ENCODE measurements around the gene ZFPM1.
"Not testable (repeated sequence)": the region's sequence is repeated elsewhere in the genome, so short reads cannot be mapped to it uniquely, and the experiment has no call there.

The ZFPM1 gene

DNA sequence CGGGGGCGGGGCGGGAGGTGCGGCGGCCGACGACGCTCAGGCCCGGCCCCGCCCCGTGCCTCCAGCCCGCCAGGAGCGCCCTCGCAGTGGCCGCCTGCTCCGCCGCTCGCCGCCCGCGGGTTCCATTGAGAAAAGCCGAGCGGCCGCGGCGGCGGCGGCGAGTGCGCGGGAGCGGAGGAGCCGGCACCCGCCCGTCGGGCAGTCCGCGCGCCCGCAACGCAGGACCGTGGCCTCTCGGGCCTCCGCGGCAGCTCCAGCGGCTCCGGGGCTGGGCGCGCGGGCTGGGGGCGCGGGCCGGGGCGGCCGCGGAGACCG is at the start of gene ZFPM1:
ZFPM1 (plus strand) TSS at position 64 of the 315 bp plus-strand sequence. CDS start 359 bp downstream, outside the sequence.
- DNase-seq: no peak

DNA sequence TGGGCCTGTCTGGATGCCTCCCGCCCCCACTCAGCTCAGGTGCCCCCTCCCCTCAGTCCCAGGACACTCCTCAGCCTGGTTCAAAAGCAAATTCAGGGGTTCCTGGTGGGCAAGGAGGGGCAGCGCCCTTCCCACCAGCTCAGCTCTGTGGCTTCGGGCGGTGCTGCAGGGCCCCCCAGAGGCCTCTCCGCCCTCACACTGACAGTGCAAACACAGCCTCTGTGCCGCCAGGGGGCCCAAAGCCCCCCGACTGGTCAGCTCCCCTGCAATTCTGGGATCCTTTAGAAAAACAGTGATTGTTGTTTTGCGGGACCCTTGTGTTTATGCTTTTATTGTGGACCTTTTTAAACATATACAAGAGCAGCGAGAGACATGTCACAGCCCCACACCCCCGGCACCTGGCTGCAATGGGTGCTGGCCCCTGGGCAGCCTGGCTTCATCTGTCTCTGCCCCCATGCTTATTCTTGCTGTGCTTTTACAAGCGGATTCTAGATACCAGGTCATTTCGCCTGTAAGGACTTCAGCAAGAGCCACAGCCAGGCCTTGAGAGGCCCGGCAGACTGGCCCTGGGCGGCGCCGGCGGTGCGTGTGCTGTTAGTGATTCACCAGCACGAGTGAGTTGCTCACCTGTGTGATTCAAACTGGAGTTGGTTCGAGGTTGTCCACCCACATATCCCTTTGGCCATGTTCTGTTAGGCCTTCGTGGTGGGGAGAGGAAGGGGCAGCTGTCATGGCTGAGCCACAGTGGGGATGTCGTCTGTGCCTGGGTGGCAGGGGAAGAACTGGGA is 49.1 kb upstream of the ZFPM1 start:
- DNase-seq: no peak

DNA sequence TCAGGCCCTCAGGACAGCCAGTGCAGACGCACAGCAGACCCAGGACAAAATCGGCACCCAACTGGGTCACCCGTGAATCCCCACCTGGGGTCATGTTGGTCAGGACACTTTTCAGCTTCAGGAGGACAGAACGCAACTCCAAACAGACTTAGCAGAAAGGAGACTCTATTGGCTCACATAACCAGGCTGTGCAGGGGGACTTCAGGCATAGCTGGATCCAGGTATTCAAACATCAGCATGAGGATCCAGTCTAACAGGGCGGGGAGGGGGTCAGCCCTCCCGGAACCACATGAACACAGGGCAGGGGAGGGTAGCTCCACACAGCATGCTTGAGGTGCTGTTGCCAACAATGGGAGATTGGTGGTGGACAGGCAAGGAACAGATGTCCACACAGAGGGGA is 48.3 kb upstream of the ZFPM1 start:
- no peak for DNase-seq

DNA sequence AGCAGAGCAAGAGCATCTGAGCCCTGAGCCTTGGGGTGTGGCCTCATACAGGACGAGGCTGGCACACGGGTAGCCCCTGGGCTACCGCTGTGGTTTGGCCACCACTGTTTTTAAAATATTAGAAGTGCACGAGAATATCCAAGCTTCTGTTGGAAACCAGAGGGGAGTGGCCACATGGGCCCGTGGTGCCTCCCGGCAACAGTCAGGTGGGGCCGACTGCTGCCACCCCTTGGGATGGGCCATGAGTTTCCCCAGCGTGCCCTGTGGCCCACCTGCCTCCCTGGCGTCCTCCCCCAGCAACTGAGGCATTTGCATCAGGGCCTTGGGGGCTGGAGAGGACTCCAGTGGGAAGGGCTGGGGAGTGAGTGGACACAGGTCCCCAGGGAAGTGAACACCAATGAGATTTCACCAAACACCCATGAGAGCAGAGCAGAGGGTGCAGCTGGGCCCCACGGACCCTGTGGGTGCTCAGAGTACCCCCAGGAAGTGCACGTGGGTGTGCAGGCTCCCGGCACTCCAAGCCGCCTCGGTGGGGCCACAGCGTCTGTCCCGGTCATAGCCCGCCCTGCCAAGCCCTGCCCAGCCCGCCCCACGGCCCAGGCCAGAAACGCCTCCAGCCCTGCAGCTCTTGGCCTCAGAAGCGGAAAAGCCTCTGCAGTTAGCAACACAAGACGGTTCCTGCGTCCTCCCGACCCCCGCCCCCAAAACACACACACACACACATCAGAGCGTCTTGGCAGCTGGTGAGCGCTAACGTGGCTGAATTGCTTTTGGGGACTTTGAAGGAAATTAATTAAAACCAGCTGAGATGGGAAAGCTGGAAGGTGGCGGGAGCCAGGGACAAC is 47.6 kb upstream of the ZFPM1 start:
- no peak for DNase-seq

DNA sequence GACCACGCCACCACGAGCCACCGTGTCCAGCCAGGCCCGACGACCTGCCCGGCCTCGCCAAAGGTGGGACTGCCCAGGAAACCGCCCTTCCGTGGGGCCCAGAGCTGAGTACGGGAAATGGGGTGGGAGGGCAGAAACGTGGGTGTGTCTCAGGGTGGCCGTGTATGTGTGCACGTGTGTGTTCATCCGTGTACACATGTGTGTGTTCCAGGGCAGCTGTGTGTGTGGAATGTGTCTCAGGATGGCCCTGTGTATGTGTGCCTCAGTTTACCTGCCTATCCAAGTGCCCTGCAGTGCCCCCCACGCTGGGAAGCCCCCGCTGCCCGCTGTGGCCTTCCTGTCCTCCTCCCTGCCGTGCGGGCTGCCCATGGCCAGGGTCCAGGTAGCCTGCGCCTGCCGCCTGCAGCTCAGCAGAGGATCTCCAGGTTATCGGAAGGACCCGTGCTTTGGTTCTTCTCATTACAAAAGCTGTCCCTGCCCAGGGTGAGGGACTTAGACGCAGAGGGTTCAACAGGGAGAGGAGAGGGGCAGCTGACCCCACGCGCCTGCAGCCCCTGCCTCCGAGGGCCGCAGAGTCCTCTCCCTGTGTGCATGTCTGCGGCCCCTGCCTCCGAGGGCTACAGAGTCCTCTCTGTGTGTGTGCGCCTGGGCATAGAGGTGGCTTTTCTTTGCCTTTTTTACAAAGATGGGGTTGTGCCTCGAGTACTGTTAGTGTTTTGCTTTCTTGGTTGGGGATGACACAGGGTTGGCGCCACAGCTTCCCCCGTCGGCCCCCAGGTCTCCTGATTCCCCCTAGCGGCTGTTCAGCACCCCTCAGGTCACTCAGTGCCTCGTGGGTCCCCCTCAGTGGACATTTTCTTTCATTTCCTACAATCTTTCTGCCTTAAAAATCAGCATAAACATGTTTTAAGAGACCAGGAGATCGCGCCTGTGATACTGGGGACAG is 46.7 kb upstream of the ZFPM1 start:
- no peak for DNase-seq

DNA sequence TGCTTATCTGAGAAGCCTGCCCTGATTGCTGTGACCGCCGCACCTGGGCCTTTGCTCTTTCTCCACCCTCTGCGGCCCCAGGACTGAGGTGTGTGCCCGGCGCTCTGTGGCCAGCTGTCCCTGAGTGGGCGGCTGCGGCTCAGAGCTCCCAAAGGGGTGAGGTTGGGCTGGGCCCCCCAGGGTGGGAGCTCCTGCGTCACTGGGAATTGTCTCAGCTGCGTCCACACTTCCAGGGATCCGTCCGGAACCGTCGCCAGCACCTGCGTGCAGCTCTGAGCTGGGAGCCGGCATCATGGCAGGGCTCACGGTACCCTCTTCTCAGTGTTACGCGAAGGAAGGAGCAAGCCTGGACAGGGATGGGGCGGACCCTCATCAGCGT is 46.0 kb upstream of the ZFPM1 start:
- no peak for DNase-seq

DNA sequence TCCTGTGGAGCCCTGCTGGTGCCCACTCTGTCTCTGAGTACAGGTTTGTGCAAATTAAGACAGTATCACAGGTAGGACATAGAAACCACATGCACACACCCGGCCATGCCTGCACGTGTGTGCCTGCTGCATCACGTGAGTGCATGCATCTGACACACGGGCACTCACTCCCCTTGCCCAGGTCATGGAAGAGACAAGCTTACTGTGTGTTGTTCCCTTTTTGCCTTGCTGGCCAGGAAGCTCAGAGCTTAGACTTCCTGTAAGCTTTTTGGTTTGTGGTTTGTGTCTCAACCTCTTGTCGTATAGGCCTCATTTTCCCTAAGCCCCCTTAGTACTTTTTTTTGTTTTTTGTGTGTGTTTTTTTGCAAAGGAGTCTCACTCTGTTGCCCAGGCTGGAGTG is 45.3 kb upstream of the ZFPM1 start:
- DNase-seq: no peak

DNA sequence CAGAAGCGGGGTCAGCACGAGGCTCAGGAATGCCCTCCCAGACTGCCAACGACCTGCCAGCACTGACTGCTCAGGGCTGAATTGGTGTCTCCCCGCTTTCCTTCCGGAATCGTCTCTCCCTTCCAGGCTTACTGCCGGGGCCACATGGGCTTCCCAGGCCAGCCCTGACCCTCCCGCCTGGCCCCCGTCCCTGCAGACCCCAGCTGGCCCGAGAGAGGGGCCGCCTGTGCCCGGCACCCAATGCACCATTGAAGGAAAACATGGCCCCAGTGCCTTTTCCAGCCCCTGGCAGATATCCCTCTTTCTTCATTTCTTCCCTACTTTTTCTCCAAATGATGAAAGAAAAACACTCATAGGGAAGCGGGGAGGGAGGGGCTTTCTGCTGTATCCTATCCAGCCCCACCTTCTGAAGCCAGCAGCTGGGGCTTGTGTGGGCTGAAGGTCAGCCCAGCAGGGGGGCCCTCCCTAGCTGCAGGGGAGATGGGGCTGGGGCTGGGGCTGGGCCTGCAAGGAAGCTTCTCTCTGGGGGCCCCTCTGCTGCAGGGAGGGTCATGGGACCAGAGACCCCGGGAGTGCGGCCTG is 44.4 kb upstream of the ZFPM1 start:
- DNase-seq: no peak

DNA sequence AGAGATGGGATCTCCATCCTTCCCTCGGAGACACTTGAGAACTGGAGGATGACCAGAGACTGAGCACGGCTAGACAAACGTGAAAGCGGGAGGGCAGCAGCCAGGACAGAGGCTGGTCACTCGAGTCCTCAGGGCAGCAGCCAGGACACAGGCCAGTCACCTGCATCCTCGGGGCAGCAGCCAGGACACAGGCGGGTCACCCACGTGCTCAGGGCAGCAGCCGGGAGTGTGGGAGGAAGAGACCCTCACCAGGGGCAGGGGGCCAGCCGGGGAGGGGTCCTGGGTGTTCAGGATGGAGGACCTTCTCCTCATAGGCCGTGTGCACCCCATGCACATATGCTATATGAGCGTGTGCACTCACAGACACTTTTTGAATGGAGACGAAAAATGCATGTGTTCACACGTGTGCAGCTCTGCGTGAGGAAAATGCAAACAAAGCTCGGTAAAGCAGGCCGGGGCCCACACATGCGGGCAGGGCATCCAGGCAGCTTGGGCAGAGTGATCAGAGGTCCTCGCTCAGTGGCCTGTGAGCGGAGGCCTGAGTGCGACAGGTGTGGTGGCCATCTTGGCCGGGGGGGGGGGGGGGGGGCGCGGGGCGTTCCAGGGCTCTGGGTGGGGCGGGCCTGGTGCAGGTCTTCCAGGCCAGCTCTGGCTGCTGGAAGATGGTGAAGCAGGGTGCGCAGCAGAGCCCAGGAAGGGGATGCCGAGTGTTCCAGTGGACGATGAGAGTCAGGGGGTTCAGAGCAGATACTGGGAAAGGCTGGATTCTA is 43.6 kb upstream of the ZFPM1 start:
- no peak for DNase-seq

DNA sequence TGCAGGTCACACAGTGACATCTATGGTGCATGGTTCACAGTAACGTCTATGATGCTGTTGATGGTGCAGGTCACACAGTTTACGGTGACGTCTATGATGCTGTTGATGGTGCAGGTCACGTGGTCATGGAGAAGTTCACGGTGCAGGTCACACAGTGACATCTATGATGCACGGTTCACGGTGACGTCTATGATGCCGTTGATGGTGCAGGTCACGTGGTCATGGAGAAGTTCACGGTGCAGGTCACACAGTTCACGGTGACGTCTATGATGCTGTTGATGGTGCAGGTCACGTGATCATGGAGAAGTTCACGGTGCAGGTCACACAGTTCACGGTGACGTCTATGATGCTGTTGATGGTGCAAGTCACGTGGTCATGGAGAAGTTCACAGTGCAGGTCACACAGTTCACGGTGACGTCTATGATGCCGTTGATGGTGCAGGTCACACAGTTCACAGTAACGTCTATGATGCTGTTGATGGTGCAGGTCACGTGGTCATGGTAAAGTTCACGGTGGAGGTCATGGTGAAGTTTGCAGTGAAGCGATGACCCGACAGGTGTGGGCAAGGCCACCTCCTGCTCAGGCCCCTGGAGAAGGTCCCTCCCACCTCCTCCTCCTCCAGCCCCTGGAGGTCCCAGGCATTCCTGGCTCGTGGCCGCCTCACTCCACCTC is 42.6 kb upstream of the ZFPM1 start:
- DNase-seq: not testable (repeated sequence)

DNA sequence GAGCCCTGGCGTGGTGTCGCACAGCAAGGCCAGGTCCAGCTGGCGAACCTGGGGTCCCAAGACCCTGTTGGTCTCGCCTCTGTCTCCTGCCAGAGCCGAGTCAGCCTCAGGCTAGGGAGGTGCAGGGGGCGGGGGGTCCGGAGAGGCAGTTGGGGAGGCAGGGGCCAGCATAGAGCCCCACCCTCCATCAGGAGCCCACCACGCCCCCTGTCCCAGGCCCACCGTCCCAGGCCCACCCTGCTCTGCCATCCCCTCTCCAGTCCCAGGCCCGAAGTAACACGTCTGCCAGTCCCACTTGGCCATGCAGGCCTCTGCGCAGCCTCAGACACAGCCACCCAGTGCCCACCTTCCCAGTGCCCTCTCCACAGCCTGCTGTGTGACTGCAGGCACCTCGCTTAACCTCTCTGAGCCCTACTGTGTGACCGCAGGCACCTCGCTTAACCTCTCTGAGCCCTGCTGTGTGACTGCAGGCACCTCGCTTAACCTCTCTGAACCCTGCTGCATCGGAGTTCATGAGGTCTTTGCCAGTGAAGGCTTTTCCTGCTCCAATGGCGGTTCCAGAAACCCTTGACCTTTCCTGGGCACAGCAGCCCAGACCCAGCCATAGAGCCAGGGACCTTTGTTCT is 41.0 kb upstream of the ZFPM1 start:
- DNase-seq: no peak

DNA sequence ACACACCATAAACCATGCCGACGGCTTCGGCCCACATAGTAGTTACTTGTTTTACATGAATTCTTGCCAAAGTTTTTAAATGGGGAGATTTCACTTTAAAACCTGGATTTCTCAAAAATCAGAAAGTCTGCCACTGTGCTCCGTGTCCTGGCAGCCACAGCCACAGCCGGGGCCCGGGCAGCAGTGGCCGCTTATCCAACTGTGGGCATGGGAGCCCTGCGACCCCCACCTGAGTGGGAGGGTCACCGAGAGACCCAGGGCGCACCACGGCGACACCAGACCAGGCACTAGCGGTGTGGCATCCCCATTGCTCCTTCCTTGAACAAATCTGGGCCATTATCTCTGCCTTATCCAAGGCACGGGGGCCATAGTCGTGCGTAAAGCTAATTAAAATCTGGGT is 40.3 kb upstream of the ZFPM1 start:
- DNase-seq: no peak

DNA sequence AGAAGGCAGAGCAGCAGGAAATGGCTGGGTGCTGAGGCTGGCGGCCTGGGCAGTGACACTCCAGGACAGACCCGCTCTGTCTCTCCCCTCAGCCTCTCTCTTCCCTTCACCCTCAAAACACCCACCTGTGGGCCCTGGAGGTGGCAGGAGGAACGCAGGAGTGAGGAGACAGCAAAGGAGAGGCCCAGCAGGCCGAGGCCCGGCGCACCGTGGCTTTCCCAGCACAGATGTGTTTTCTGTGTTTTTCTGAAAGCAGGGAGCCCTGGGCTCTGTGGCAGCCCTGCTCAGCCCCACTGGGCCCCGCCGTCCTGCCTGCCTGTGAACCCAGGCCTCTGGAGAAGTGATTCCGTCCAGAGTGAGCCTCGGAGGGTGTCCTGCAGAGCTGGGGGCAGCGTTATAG is 39.8 kb upstream of the ZFPM1 start:
- no peak for DNase-seq

DNA sequence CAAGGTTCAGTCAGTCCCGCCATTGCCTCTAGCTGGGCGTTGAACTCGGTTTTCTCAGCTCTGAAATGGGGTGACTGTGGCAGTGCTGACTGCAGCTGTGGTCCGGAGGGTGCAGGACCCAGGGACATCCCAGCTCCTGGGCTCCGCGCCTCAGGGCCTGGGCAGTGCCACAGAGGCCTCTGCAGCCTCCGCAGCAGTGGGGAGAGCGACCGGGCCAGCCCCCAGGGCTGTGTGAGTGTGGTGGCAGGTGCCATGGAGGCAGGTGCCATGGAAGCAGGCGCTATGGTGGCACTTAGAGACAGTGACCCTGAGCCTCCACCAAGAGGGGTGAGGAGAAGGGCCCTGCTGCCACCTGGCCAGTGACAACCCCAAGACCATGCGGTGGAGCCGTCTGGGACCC is 39.4 kb upstream of the ZFPM1 start:
- no peak for DNase-seq

DNA sequence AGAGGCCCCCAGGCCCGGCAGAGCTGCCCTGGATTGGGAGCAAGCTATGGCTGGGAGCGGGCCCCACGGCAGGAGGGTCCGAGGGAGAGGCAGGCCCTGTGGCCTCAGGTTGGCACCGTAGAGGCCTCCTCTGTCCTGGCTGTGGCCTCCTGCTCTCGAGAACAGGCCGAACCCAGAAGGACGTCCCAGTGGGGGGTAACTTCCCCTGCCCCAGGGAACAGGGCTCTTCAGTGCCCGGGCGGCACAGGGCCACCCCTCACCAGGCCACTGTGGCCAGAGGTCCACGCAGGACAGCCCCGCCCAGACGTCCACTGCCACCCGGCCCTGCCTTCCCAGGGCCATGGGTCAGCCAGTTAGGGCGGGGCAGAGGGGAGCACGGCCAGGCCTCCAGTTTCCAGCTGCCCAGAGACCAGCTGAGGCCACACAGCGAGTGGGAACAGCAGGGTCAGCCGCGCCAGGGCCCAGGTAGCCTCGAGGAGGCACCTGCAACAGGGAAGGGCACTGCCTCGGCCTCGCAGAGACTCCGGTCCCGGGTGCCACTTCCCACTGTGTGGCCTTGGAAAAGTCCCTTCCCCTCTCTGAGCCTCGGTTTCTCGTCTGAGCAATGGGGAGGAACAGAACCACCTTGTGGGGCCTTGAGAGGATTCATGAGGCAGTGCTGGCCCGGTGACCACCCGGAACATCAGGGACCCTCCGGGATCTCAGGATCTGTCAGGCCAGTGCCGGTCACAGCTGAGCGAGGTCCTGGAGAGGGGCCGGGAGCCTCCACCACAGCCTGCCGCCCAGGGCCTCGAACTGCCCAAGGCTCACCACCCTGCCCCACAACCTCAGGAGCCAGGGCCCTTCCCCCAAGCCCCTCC is 38.3 kb upstream of the ZFPM1 start:
- DNase-seq: no peak

DNA sequence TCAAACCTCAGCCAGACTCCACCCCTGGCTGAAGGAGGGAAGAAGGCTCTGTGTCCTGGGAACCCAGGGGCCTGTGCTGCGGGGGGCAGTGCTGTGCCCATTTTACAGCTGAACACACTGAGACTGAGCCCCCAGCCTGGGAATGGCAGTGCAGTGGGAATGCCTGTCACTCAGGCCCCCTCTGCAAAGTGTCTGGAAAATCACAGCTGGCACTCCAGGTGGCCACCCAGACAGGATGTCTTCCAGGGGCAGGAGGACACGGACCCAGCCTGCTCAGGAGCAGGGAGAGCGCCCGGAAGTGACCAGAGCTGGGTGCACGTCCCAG is 37.7 kb upstream of the ZFPM1 start:
- no peak for DNase-seq

DNA sequence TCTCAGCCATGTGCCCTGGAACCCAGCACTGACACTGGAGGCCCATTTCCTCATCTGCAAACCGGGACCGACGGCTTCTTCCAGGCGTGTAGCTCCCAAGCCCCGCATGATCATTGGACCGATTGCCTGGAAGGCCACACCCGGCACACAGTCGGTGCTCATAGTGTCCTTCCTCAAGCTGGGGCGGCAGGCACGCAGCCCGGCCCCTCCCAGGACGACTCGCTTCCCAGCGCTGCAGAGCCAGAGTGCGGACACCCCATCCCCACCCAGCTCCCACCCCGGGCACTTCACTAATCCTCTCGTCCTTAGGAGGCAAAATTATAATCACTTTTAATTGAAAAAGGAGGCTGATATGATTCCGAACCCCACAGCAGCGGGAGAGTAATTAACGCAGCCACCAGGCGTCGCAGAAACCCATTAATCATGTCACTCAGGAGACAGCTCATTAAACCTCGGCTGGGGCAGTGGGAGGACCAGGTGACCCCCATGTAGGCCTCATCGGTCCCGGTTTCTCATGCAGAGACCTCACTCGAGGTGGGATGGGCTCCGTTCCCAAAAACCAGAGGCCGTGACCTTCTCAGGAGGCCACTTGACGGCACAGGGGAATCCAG is 37.3 kb upstream of the ZFPM1 start:
- DNase-seq: no peak

DNA sequence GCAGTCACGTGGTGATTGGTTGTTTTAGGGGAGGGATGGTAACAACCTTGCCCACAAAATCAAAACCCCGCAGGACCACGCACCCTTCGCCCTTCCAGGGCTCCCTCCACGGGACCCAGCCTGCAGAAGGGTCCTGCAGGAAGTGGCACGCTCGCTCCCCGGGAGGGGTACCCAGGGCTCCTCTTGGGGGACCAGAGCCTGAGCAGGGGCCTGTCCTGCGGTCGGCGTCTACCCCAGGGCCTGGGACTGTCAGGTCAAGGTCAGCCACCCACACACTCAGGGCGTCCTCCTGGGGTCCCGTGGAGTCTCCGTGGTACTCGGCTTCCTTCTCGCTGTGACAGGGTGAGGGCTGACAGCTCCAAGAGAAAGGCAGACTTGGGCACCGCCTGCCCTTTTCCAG is 36.4 kb upstream of the ZFPM1 start:
- no peak for DNase-seq

DNA sequence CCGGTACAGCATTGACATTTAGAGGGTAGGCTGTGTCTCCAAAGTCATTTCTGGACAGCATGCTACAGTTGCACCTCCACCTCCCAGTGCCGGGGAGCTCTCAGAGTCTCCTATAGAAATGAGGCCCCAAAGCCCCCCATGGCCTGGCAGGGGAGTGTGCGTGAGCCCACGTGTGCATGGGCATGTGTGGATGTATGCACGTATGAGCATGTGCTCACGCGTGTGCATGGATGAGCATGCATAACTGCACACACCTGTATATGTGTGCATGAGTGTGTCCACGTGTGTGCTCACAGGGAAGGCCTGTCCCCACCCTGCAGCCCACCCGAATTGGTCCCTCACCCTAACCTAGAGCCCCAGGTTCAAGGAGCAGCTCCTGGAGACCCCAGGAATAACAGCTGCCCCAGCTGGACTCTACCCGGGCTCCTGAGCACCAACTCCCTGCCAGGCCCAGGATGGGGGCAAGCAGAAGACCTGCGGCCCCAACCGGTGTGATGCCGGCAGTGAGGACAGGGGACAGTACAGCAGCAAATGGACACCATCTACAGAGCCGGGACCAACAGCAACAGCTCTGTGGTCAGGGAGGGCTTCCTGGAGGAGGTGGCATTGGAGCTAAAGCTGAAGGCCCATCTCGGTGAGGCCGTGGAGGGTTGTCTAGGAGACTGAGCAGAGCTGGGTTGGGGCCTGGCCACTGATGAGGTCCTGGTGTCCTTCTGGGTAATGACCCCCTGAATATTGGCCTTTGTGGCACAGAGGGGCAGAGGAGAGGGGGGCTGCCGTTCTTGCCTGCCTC is 35.2 kb upstream of the ZFPM1 start:
- no peak for DNase-seq

Data from NCI-H1092 treated with DMSO at 0.1 percent for 48 hours (cell line).